Transverse colon (tissue), 4 donors: ENCODE measurements around the gene ARHGAP30. TPM values are rescaled to one million over a fixed set of nuclear protein-coding genes. Genes with fewer than 3 reads are reported as not detected.

Experiments used
- DNase-seq: peaks from one replicate; pipeline ENCODE4 v3.0.0-alpha.2; 2019
- H3K27ac ChIP-seq, 4 donors: fragments of 200-600 bp; sonication (generic); 2 replicates each; pipeline ENCODE4 v1.5.1; 2016 to 2018; ENCODE audit warnings: inconsistent platforms in 4 of 4
- H3K27me3 ChIP-seq: fragments of 200-600 bp; sonication (generic); 2 replicates; pipeline ENCODE4 v1.5.1; 2017; ENCODE audit warnings: inconsistent platforms
- H3K36me3 ChIP-seq, 4 donors: fragments of 200-600 bp; sonication (generic); 2 replicates each; pipeline ENCODE4 v1.5.1; 2017 to 2019; ENCODE audit warnings: inconsistent platforms in 4 of 4
- H3K4me1 ChIP-seq, 4 donors: fragments of 200-600 bp; sonication (generic); 2 replicates each; pipeline ENCODE4 v1.5.1; 2017 to 2020; ENCODE audit warnings: inconsistent platforms in 4 of 4
- H3K4me3 ChIP-seq, 4 donors: fragments of 200-600 bp; sonication (generic); 1 replicate in 1 of 4; 2 replicates in 3 of 4; pipeline versions ENCODE4 v1.5.1 to v1.6.1; 2017 to 2019; ENCODE audit warnings: inconsistent platforms in 4 of 4
- H3K9me3 ChIP-seq, 2 donors: fragments of 200-600 bp; sonication (generic); 2 replicates each; pipeline ENCODE4 v1.5.1; 2017 to 2019; ENCODE audit warnings: inconsistent platforms in 2 of 2
- EP300 ChIP-seq: sonication (generic); formaldehyde crosslinking; IDR thresholded peaks from one replicate; pipeline ENCODE4 v1.6.1; 2017; ENCODE audit warnings: antibody characterized with exemption, low read depth
- POLR2A ChIP-seq: fragments of 450-650 bp; IDR thresholded peaks from one replicate; pipeline ENCODE4 v1.6.1; 2016; ENCODE audit warnings: antibody characterized with exemption, mild to moderate bottlenecking, moderate library complexity
- POLR2AphosphoS5 ChIP-seq, 3 donors: sonication (generic); formaldehyde crosslinking; IDR thresholded peaks; one replicate each; pipeline ENCODE4 v1.6.1; 2016; ENCODE audit warnings: antibody characterized with exemption in 3 of 3
- WGBS, 2 donors: methylation state at CpG; one replicate each; pipeline ENCODE4 v1.1.5; 2018; ENCODE audit warnings: low coverage in 1 of 2; 5-methylcytosine and 5-hydroxymethylcytosine counted together
- in situ Hi-C, 4 donors: fragments of 200-750 bp; cut with MboI; loops; one replicate each; pipeline versions ENCODE4 v1.15.0 to v1.15.1; 2017; ENCODE audit warnings: low sequenced_read_pairs in 3 of 4, low pct_ligation_motif_present in 1 of 4, low pct_unique_long_range_greater_than_20kb in 1 of 4
- intact Hi-C: fragments of 100-400 bp; cut with DNase I; formaldehyde crosslinking; loops from one replicate; pipeline ENCODE4 v1.15.1; 2023; ENCODE audit warnings: low total_unique reads
- total RNA-seq, 4 donors: library from RNA; depleted of rRNA; stranded (reverse); fragments of >200 nt; gene quantifications; one replicate each; pipeline ENCODE4 v1.1.0, GENCODE V29; 2016
- TF ChIP-seq, protein P1 (sequence below), 5 experiments: fragments of 200-600 bp in 3 of 5; fragments of 450-650 bp in 2 of 5; sonication (generic) in 3 of 5; IDR thresholded peaks; 1 replicate in 2 of 5; 2 replicates in 3 of 5; pipeline ENCODE4 v1.5.1; 2016 to 2017; ENCODE audit warnings: antibody characterized with exemption in 5 of 5, inconsistent platforms in 3 of 5, mild to moderate bottlenecking in 2 of 5, moderate library complexity in 1 of 5

The ARHGAP30 gene
- total RNA-seq, 4 donors from 2014 or later = 0.60 to 11.0 (median 4.4) TPM

- 4% methylated on average over 54 of the region's 71 CpGs; no CpG with 5 or more reads in 1 of the 2 donors for WGBS, 2 donors
- intact Hi-C loops = loop anchor here (5.0 kb wide), 1 partner anchor 101 kb away; no protein-coding TSS in a partner anchor
- peak; percentile 91 for DNase-seq
- in situ Hi-C loops = loop anchor here in 3 of 4 donors (5.0 to 25.0 kb wide), 3 partner anchors 101 to 261 kb away; no protein-coding TSS in a partner anchor
- H3K9me3 ChIP-seq = no peaks in the 10 kb centered on the region
- H3K27ac ChIP-seq = peak within 1 kb of the TSS; percentile 66 to 88 (median 76)
- peaks cover 0 to 9% (median 6%) of the 10 kb centered on the region in 4 donors for H3K36me3 ChIP-seq
- no peaks in the 10 kb centered on the region for H3K27me3 ChIP-seq
- TF ChIP-seq, protein P1, sequence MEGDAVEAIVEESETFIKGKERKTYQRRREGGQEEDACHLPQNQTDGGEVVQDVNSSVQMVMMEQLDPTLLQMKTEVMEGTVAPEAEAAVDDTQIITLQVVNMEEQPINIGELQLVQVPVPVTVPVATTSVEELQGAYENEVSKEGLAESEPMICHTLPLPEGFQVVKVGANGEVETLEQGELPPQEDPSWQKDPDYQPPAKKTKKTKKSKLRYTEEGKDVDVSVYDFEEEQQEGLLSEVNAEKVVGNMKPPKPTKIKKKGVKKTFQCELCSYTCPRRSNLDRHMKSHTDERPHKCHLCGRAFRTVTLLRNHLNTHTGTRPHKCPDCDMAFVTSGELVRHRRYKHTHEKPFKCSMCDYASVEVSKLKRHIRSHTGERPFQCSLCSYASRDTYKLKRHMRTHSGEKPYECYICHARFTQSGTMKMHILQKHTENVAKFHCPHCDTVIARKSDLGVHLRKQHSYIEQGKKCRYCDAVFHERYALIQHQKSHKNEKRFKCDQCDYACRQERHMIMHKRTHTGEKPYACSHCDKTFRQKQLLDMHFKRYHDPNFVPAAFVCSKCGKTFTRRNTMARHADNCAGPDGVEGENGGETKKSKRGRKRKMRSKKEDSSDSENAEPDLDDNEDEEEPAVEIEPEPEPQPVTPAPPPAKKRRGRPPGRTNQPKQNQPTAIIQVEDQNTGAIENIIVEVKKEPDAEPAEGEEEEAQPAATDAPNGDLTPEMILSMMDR (IDR thresholded peaks at IDR 0.05) = peak in 1 of 5 experiments; percentile 26
- TF ChIP-seq POLR2AphosphoS5 (IDR thresholded peaks at IDR 0.05) (peak in 1 of 3 donors; percentile 40), POLR2A (no peak)
- H3K4me1 ChIP-seq = peaks cover 6 to 20% (median 9%) of the 10 kb centered on the region in 4 donors
- peak within 1 kb of the TSS; percentile 51 to 75 (median 61) for H3K4me3 ChIP-seq
These were observed 28.7 kb upstream of the ARHGAP30 start, which contains the start of gene KLHDC9 for GRCh38 chr1:161098210-161099068. TSS of gene KLHDC9 (plus strand) at chr1:161098361. CDS start at chr1:161098536, 175 bp downstream.

- H3K27me3 ChIP-seq = no peaks in the 10 kb centered on the region
These were observed 26.8 kb upstream of the ARHGAP30 start for GRCh38 chr1:161096530-161096929.

DNA sequence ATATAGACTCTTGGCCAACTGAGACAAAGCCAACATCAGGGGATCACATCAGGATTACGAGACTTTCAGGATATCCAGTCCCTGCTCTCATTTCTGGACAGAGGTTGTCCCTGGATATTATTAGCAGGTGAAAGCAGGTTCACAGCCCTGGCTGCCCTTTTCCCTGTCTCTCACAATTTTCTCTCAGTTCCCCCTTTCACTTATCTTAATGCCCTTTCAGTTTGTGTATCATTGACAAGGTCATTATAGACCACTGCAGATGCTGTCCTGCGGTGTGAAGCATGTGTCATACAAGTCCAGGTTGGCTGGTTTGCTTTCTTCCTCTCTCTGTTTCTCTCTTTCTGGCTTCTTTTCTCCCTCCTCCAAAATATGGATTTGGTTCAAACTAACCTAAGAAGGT lies 26.3 kb upstream of the ARHGAP30 start:
- H3K9me3 ChIP-seq = no peaks in the 10 kb centered on the region
- intact Hi-C loops (loop anchor here (5.0 kb wide), 1 partner anchor 99 kb away; no protein-coding TSS in a partner anchor), in situ Hi-C loops (loop anchor here in 3 of 4 donors (5.0 to 25.0 kb wide), 3 partner anchors 99 to 259 kb away; no protein-coding TSS in a partner anchor)
- 88% methylated on average over 2 of the region's 2 CpGs; no CpG with 5 or more reads in 1 of the 2 donors for WGBS, 2 donors
- peaks cover 0 to 8% (median under 1%) of the 10 kb centered on the region in 4 donors for H3K36me3 ChIP-seq
- no peak for DNase-seq
- TF ChIP-seq POLR2AphosphoS5 (IDR thresholded peaks at IDR 0.05) = no peak
- TF ChIP-seq POLR2A = no peak
- TF ChIP-seq, protein P1 (IDR thresholded peaks at IDR 0.05) = no peak
- H3K4me1 ChIP-seq = peaks cover 6 to 20% (median 9%) of the 10 kb centered on the region in 4 donors
- no peaks in the 10 kb centered on the region for H3K27me3 ChIP-seq
- H3K27ac ChIP-seq = no peak overlapping the region
- no peak overlapping the region for H3K4me3 ChIP-seq

More at GRCh38 chr1:161096530-161096929, 26.8 kb upstream of the ARHGAP30 start:
- in situ Hi-C loops (loop anchor here in 3 of 4 donors (5.0 to 25.0 kb wide), 3 partner anchors 99 to 259 kb away; no protein-coding TSS in a partner anchor), intact Hi-C loops (loop anchor here (5.0 kb wide), 1 partner anchor 99 kb away; no protein-coding TSS in a partner anchor)
- DNase-seq = no peak
- 40 to 43% methylated on average over 1 of the region's 1 CpG for WGBS, 2 donors
- Histone ChIP-seq H3K4me1 (peaks cover 6 to 20% (median 9%) of the 10 kb centered on the region in 4 donors), H3K4me3 (no peak overlapping the region), H3K27ac (peak overlapping the region in 1 of 4 donors; percentile 43), H3K36me3 (peaks cover 0 to 8% (median 4%) of the 10 kb centered on the region in 4 donors), H3K9me3 (no peaks in the 10 kb centered on the region)
- TF ChIP-seq, protein P1 (IDR thresholded peaks at IDR 0.05) = no peak
- TF ChIP-seq POLR2A = no peak

DNA sequence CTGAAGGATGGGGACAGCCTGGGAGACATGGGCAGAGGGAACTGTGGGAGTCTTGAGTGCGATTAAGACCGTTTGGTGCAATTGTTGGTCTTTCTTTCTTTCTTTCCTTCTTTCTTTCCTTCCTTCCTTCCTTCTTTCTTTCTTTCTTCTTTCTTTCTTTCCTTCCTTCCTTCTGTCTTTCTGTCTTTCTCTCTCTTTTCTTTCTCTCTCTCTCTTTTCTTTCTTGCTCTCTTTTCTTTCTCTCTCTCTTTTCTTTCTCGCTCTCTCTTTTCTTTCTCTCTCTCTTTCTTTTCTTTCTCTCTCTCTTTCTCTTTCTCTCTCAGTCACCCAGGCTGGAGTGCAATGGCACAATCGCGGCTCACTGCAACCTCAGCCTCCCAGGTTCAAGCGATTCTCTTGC lies 25.5 kb upstream of the ARHGAP30 start:
- H3K9me3 ChIP-seq = no peaks in the 10 kb centered on the region
- H3K4me1 ChIP-seq = peaks cover 6 to 20% (median 9%) of the 10 kb centered on the region in 4 donors
- intact Hi-C loops = loop anchor here (5.0 kb wide), 1 partner anchor 98 kb away; no protein-coding TSS in a partner anchor
- 88 to 91% methylated on average over 6 of the region's 6 CpGs for WGBS, 2 donors
- H3K36me3 ChIP-seq = no peaks in the 10 kb centered on the region
- DNase-seq = no peak
- TF ChIP-seq POLR2A (no peak), POLR2AphosphoS5 (IDR thresholded peaks at IDR 0.05) (no peak), EP300 (no peak)
- TF ChIP-seq, protein P1 (IDR thresholded peaks at IDR 0.05) = no peak
- no peak overlapping the region for H3K4me3 ChIP-seq
- no peaks in the 10 kb centered on the region for H3K27me3 ChIP-seq
- no peak overlapping the region for H3K27ac ChIP-seq
- in situ Hi-C loops = loop anchor here in 3 of 4 donors (5.0 to 25.0 kb wide), 3 partner anchors 98 to 258 kb away; no protein-coding TSS in a partner anchor
